NCI-H82 treated with DMSO at 0.1 percent for 48 hours (cell line): Measurements from ENCODE around the gene OR51L1.

Experiments used
- DNase-seq: peaks from one replicate; lab custom pipeline; 2025; ENCODE audit not compliant: unreplicated experiment; lab: John Stamatoyannopoulos, UW

OR51L1 gene

DNA sequence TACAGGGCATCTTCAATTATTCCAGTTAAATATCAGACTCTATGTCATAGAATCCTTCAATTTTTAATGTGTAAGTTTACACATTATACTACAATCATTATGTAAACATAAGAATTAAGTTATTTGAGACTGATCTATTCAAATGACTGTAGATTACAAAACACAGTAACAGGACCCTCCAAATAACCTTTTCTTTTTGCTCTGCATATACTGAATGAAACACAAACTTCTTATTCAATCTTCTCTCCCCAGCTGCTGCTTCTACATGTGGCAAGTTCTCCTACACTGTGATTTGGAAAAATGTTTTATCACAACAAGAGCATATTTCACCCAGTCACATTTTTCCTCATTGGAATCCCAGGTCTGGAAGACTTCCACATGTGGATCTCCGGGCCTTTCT, 51.6 kb downstream of the OR51L1 start, which contains the start of gene OR52J3:
OR52J3 (plus strand) TSS at position 301 of the 400 bp plus-strand sequence; CDS start at position 301, 0 bp downstream.
- DNase-seq, result no peak

DNA sequence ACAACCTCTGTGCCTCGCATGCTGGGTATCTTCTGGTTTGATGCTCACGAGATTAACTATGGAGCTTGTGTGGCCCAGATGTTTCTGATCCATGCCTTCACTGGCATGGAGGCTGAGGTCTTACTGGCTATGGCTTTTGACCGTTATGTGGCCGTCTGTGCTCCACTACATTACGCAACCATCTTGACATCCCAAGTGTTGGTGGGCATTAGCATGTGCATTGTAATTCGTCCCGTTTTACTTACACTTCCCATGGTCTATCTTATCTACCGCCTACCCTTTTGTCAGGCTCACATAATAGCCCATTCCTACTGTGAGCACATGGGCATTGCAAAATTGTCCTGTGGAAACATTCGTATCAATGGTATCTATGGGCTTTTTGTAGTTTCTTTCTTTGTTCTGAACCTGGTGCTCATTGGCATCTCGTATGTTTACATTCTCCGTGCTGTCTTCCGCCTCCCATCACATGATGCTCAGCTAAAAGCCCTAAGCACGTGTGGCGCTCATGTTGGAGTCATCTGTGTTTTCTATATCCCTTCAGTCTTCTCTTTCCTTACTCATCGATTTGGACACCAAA, 52.2 kb downstream of the OR51L1 start:
- DNase-seq, result no peak
